HT-29 (cell line): ENCODE data around the gene SAAL1. TPM values are rescaled to one million over a fixed set of nuclear protein-coding genes. Genes with fewer than 3 reads are reported as not detected.
"Not testable (repeated sequence)": the region's sequence is repeated elsewhere in the genome, so short reads cannot be mapped to it uniquely, and the experiment has no call there.

Source experiments
- DNase-seq: peaks from one replicate; pipeline ENCODE4 v3.0.0-alpha.2; 2015; ENCODE audit warnings: low spot score
- total RNA-seq: library from RNA; depleted of rRNA; stranded (reverse); fragments of >200 nt; shearing (Covaris generic); gene quantifications from 2 replicates; pipeline ENCODE4 v1.2.3, GENCODE V29; 2014; rRNA removed

The SAAL1 gene
- 16.5 and 24.0 TPM in 2 replicates for total RNA-seq

- peak; percentile 91 for DNase-seq
Measured at GRCh38 chr11:18105802-18106574, at the start of gene SAAL1. SAAL1 (minus strand) TSS chr11:18106082; CDS start chr11:18106041, 41 bp downstream.

GRCh38 chr11:18151581-18151980 lies 45.7 kb upstream of the SAAL1 start:
- no peak for DNase-seq

GRCh38 chr11:18145837-18146236 lies 40.0 kb upstream of the SAAL1 start:
- DNase-seq = no peak

GRCh38 chr11:18145025-18145424 lies 39.1 kb upstream of the SAAL1 start:
- no peak for DNase-seq

- DNase-seq = no peak
Measured at GRCh38 chr11:18144243-18144642, 38.4 kb upstream of the SAAL1 start.

- no peak for DNase-seq
Measured at GRCh38 chr11:18140145-18140544, 34.3 kb upstream of the SAAL1 start.

- DNase-seq = no peak
Measured at GRCh38 chr11:18137186-18137800, 31.4 kb upstream of the SAAL1 start.

- DNase-seq = no peak
Measured at GRCh38 chr11:18135308-18135707, 29.4 kb upstream of the SAAL1 start.

- no peak for DNase-seq
Measured at GRCh38 chr11:18132341-18132740, 26.5 kb upstream of the SAAL1 start, which contains the start of gene MRGPRX3. MRGPRX3 (plus strand) TSS chr11:18132571; CDS start chr11:18137203, 4,632 bp downstream.

GRCh38 chr11:18131115-18131514 lies 25.2 kb upstream of the SAAL1 start:
- DNase-seq = not testable (repeated sequence)

GRCh38 chr11:18121331-18121828 lies 15.5 kb upstream of the SAAL1 start:
- not testable (repeated sequence) for DNase-seq

- peak; percentile 88 for DNase-seq
Measured at GRCh38 chr11:18115360-18116127, 9.7 kb upstream of the SAAL1 start.

- DNase-seq = no peak
Measured at GRCh38 chr11:18111005-18111404, 5.1 kb upstream of the SAAL1 start.

- no peak for DNase-seq
Measured at GRCh38 chr11:18108254-18108653, 2.4 kb upstream of the SAAL1 start.

GRCh38 chr11:18106688-18107087 lies 806 bp upstream of the SAAL1 start:
- DNase-seq = no peak

GRCh38 chr11:18105086-18105801 lies 638 bp downstream of the SAAL1 start:
- no peak for DNase-seq

GRCh38 chr11:18100926-18101656 lies 4.8 kb downstream of the SAAL1 start:
- no peak for DNase-seq

GRCh38 chr11:18093959-18094358 lies 11.9 kb downstream of the SAAL1 start:
- no peak for DNase-seq

- no peak for DNase-seq
Measured at GRCh38 chr11:18091731-18092130, 14.2 kb downstream of the SAAL1 start.

GRCh38 chr11:18088966-18089365 lies 16.9 kb downstream of the SAAL1 start:
- DNase-seq = no peak

- no peak for DNase-seq
Measured at GRCh38 chr11:18088366-18088765, 17.5 kb downstream of the SAAL1 start.
